IMR-90 (cell line): Measurements from ENCODE around the gene RAC3.

Source experiments
- BHLHE40 ChIP-seq: fragments of 150-350 bp; IDR thresholded peaks from 2 replicates; pipeline ENCODE4 v1.6.1; 2016; ENCODE audit warnings: mild to moderate bottlenecking, low read depth, low read length
- CEBPB ChIP-seq: IDR thresholded peaks from 2 replicates; pipeline ENCODE4 v1.6.1; 2012; ENCODE audit warnings: low read depth, low read length, improper control_type of control experiment
- CHD1 ChIP-seq: IDR thresholded peaks from 2 replicates; pipeline ENCODE4 v1.6.1; 2012; ENCODE audit warnings: low read depth, low read length, improper control_type of control experiment
- FOS ChIP-seq: fragments of 150-350 bp; IDR thresholded peaks from 2 replicates; pipeline ENCODE4 v1.6.1; 2016; ENCODE audit warnings: low read depth, low read length
- MAFK ChIP-seq: IDR thresholded peaks from 2 replicates; pipeline ENCODE4 v1.6.1; 2012; ENCODE audit warnings: low read depth, low read length, improper control_type of control experiment
- MAZ ChIP-seq: IDR thresholded peaks from 2 replicates; pipeline ENCODE4 v1.6.1; 2012; ENCODE audit warnings: low read depth, mild to moderate bottlenecking, low read length, improper control_type of control experiment, moderate library complexity, borderline replicate concordance
- MXI1 ChIP-seq: IDR thresholded peaks from 2 replicates; pipeline ENCODE4 v1.6.1; 2012; ENCODE audit warnings: low read depth, mild to moderate bottlenecking, low read length, moderate library complexity, borderline replicate concordance
- POLR2A ChIP-seq: IDR thresholded peaks from 2 replicates; pipeline ENCODE4 v1.6.1; 2012; ENCODE audit warnings: mild to moderate bottlenecking, low read depth, low read length
- RAD21 ChIP-seq: IDR thresholded peaks from 2 replicates; pipeline ENCODE4 v1.6.1; 2012; ENCODE audit warnings: low read length, improper control_type of control experiment
- RCOR1 ChIP-seq: IDR thresholded peaks from 2 replicates; pipeline ENCODE4 v1.6.1; 2012; ENCODE audit warnings: mild to moderate bottlenecking, low read length, improper control_type of control experiment; ENCODE audit not compliant: insufficient replicate concordance
- SMC3 ChIP-seq: fragments of 150-350 bp; IDR thresholded peaks from 2 replicates; pipeline ENCODE4 v1.6.1; 2016; ENCODE audit warnings: low read depth, mild to moderate bottlenecking, antibody characterized with exemption, low read length, moderate library complexity
- TF ChIP-seq, protein P1 (sequence below): conservative IDR thresholded peaks from 2 replicates; pipeline ENCODE4 v1.5.1; 2012; ENCODE audit warnings: mild to moderate bottlenecking, low read depth, low read length, improper control_type of control experiment
- TF ChIP-seq, protein P2 (sequence below): fragments of 150-350 bp; IDR thresholded peaks from 2 replicates; pipeline ENCODE4 v1.6.1; 2017; ENCODE audit warnings: mild to moderate bottlenecking, antibody characterized with exemption, low read length, low read depth

DNA sequence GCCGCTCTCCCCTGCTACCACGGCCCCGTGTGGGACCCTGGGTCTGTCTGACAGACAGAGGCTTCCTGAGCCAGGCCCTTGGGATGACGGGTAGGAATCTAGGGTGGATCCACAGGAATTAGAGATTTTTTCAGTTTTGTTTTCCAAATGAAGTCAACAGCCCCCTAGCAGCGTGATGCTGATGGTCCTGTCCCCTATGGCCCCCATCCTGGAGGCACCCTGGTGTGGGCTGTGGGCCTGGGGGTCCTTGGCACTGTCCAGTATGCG is 24.3 kb upstream of the RAC3 start:
- no peak for TF ChIP-seq SMC3
- no peak for TF ChIP-seq POLR2A
- no peak for TF ChIP-seq FOS
- TF ChIP-seq, protein P1, sequence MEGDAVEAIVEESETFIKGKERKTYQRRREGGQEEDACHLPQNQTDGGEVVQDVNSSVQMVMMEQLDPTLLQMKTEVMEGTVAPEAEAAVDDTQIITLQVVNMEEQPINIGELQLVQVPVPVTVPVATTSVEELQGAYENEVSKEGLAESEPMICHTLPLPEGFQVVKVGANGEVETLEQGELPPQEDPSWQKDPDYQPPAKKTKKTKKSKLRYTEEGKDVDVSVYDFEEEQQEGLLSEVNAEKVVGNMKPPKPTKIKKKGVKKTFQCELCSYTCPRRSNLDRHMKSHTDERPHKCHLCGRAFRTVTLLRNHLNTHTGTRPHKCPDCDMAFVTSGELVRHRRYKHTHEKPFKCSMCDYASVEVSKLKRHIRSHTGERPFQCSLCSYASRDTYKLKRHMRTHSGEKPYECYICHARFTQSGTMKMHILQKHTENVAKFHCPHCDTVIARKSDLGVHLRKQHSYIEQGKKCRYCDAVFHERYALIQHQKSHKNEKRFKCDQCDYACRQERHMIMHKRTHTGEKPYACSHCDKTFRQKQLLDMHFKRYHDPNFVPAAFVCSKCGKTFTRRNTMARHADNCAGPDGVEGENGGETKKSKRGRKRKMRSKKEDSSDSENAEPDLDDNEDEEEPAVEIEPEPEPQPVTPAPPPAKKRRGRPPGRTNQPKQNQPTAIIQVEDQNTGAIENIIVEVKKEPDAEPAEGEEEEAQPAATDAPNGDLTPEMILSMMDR: no peak
- no peak for TF ChIP-seq CEBPB
- TF ChIP-seq CHD1: no peak
- no peak for TF ChIP-seq MAFK
- TF ChIP-seq RAD21: no peak
- no peak for TF ChIP-seq MAZ
- TF ChIP-seq, protein P2, sequence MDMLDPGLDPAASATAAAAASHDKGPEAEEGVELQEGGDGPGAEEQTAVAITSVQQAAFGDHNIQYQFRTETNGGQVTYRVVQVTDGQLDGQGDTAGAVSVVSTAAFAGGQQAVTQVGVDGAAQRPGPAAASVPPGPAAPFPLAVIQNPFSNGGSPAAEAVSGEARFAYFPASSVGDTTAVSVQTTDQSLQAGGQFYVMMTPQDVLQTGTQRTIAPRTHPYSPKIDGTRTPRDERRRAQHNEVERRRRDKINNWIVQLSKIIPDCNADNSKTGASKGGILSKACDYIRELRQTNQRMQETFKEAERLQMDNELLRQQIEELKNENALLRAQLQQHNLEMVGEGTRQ: no peak
- TF ChIP-seq BHLHE40: no peak
- TF ChIP-seq MXI1: no peak
- TF ChIP-seq RCOR1: no peak
